PFSK-1 (cell line): ENCODE results near the gene GKN1.

Source experiments
- FOXP2 ChIP-seq: optimal IDR thresholded peaks from 2 replicates; pipeline ENCODE3; 2011; ENCODE audit warnings: borderline replicate concordance, control low read depth, inconsistent platforms; ENCODE audit not compliant: insufficient read depth; ENCODE audit errors: extremely low read length, extremely low read depth
- POLR2AphosphoS5 ChIP-seq: IDR thresholded peaks from 2 replicates; pipeline ENCODE4 v1.6.1; 2012; ENCODE audit warnings: low read depth, mild to moderate bottlenecking, control low read depth, low read length, moderate library complexity
- SIN3A ChIP-seq: IDR thresholded peaks from 2 replicates; pipeline ENCODE4 v1.6.1; 2012; ENCODE audit warnings: mild to moderate bottlenecking, low read length, moderate library complexity, borderline replicate concordance; ENCODE audit not compliant: insufficient read depth
- TAF1 ChIP-seq: IDR thresholded peaks from 2 replicates; pipeline ENCODE4 v1.6.1; 2012; ENCODE audit warnings: low read length, control low read depth, borderline replicate concordance; ENCODE audit not compliant: insufficient read depth
- TF ChIP-seq, protein P1 (sequence below), 2 experiments: IDR thresholded peaks; 2 replicates each; pipeline versions ENCODE4 v1.6.1 to v1.8.0; 2011 to 2012; ENCODE audit warnings: low read depth in 2 of 2, low read length in 2 of 2, control low read depth in 1 of 2, inconsistent platforms in 1 of 2, mild to moderate bottlenecking in 1 of 2, moderate library complexity in 1 of 2; ENCODE audit not compliant: insufficient read depth in 1 of 2

GKN1 gene

DNA sequence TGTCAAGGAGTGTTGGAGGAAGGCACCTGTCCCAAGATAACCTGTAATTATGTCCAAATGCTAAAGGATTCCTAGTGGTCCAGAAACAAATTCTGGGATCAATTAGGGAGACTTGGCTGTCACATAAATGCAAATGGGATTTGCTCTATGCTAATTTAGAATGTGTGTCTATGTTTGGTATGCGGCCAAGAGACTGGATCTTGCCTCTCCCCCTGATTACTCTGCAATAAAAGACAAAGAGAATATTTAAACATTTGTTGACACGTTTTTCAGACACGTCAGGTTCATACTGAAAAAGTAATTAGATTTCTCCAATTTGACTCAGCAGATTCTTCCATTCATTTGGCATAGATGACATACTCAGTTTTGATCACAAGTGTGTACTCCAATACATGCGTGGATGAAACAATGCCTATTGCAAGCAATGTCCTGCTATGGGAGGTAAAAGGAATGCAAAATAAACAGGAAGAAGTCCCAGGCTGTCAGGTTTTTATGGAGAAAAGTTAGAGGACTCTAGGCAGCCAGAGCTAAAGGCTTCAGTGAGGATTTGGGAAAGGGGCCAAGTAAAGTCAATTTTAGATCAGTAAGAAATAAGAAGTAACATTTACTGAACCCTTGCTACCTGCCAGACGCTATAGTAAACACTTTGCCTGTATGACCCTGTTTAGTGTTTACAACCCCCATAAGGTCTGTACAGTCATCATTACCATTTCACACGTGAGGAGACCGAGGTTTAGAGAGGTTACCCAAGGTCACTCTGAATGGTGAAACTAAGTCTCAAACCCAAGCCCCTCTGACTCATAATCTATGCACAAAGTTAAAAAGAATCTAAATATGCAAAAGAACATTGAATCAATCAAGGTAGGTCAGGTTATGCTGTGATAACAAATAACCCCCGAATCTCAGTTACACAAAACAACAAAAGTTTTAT is 46.3 kb downstream of the GKN1 start:
- TF ChIP-seq TAF1 (no peak), FOXP2 (no peak), POLR2AphosphoS5 (no peak), SIN3A (no peak)
- TF ChIP-seq, protein P1, sequence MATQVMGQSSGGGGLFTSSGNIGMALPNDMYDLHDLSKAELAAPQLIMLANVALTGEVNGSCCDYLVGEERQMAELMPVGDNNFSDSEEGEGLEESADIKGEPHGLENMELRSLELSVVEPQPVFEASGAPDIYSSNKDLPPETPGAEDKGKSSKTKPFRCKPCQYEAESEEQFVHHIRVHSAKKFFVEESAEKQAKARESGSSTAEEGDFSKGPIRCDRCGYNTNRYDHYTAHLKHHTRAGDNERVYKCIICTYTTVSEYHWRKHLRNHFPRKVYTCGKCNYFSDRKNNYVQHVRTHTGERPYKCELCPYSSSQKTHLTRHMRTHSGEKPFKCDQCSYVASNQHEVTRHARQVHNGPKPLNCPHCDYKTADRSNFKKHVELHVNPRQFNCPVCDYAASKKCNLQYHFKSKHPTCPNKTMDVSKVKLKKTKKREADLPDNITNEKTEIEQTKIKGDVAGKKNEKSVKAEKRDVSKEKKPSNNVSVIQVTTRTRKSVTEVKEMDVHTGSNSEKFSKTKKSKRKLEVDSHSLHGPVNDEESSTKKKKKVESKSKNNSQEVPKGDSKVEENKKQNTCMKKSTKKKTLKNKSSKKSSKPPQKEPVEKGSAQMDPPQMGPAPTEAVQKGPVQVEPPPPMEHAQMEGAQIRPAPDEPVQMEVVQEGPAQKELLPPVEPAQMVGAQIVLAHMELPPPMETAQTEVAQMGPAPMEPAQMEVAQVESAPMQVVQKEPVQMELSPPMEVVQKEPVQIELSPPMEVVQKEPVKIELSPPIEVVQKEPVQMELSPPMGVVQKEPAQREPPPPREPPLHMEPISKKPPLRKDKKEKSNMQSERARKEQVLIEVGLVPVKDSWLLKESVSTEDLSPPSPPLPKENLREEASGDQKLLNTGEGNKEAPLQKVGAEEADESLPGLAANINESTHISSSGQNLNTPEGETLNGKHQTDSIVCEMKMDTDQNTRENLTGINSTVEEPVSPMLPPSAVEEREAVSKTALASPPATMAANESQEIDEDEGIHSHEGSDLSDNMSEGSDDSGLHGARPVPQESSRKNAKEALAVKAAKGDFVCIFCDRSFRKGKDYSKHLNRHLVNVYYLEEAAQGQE (IDR thresholded peaks at IDR 0.05; ENCODE audit: insufficient read depth in 1 of 2, low read depth in 2 of 2, low read length in 2 of 2): no peak

DNA sequence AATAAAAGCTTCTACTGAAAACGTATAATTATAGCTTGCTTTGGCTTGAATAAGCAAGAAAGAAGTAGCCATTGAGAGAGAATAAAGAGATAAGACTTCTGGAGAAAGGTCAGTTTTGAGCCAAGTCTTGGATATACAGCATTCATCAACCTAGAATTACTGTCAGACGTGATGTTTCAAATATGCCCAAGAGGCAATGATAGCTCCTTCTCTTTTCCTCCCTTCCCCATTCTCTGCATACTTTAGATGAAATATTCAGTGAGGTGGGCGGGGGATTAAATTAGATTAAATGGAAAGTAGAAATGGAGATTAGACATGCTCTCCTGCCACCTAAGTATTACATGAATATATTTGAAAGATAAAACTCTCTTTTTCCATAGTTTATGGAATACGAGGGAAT is 47.3 kb downstream of the GKN1 start:
- TF ChIP-seq TAF1: no peak
- TF ChIP-seq SIN3A: no peak
- no peak for TF ChIP-seq POLR2AphosphoS5
- TF ChIP-seq, protein P1 (IDR thresholded peaks at IDR 0.05; ENCODE audit: insufficient read depth in 1 of 2, low read depth in 2 of 2, low read length in 2 of 2): no peak
- no peak for TF ChIP-seq FOXP2

DNA sequence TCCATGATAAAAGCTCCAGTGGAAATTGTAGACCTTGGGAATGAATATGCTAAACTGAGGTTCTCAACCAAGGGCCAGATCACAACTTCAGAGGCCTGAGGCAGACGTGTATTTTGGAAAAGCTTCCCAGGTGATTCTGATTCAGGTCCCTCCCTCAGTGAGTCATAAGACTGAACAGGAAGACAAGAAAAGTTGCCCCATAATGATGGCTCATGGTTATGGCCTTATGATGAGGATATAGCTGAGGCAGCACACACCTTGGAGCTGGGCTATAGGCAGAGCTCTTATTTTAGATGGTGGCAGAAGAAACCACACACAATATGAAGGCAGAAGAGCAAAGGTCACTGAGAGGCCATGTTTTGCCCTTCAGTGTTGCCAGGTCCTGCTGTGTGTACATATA is 48.1 kb downstream of the GKN1 start:
- no peak for TF ChIP-seq FOXP2
- no peak for TF ChIP-seq TAF1
- TF ChIP-seq, protein P1 (IDR thresholded peaks at IDR 0.05; ENCODE audit: insufficient read depth in 1 of 2, low read depth in 2 of 2, low read length in 2 of 2): no peak
- no peak for TF ChIP-seq POLR2AphosphoS5

DNA sequence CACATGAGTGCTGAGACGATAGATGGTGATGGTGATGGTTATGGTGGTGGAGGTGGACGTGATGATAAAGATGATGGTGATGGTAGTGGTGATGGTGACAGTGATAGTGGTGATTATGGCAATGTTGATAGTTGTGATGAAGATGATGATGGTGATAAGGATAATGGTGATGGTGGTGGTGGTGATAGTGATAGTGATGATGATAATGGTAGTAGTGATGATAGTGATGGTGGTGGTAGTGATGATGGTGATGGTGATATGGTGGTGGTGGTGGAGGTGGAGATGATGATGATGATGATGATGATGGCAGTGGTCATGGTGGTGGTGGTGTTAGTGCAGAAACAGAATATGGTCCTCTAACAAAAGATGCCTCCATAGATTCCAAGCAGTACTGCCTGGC is 48.8 kb downstream of the GKN1 start:
- TF ChIP-seq SIN3A: no peak
- TF ChIP-seq, protein P1 (IDR thresholded peaks at IDR 0.05; ENCODE audit: insufficient read depth in 1 of 2, low read depth in 2 of 2, low read length in 2 of 2): no peak
- TF ChIP-seq TAF1: no peak
- TF ChIP-seq FOXP2: no peak

DNA sequence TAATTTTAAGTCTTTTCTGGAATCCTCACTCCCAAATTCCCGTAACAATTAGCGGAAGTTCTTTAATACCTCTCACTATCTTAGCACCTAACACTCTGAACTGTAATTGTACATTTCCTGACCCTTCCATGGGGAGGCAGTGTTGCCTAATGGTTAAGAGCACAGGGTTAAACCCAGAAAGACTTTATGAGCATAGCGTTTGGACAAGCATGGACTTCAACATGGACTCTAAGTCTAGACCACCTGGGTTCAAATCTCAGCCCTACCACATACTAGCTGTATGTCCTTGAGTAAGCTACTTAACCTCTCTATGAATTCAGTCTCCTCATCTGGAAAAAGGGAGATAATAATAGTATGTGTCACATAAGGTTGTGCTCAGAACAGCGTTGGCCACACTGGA is 51.6 kb downstream of the GKN1 start:
- no peak for TF ChIP-seq FOXP2
- TF ChIP-seq, protein P1 (IDR thresholded peaks at IDR 0.05; ENCODE audit: insufficient read depth in 1 of 2, low read depth in 2 of 2, low read length in 2 of 2): no peak
- TF ChIP-seq SIN3A: no peak
- no peak for TF ChIP-seq TAF1
- no peak for TF ChIP-seq POLR2AphosphoS5
